Cerebellar nuclear complex (tissue), 1 donor: Measurements from ENCODE around the gene TMEM59L.

Experiments used
- DNase-seq, 2 experiments: peaks; one replicate each; lab custom pipeline; 2025; lab: John Stamatoyannopoulos, UW

TMEM59L gene

DNA sequence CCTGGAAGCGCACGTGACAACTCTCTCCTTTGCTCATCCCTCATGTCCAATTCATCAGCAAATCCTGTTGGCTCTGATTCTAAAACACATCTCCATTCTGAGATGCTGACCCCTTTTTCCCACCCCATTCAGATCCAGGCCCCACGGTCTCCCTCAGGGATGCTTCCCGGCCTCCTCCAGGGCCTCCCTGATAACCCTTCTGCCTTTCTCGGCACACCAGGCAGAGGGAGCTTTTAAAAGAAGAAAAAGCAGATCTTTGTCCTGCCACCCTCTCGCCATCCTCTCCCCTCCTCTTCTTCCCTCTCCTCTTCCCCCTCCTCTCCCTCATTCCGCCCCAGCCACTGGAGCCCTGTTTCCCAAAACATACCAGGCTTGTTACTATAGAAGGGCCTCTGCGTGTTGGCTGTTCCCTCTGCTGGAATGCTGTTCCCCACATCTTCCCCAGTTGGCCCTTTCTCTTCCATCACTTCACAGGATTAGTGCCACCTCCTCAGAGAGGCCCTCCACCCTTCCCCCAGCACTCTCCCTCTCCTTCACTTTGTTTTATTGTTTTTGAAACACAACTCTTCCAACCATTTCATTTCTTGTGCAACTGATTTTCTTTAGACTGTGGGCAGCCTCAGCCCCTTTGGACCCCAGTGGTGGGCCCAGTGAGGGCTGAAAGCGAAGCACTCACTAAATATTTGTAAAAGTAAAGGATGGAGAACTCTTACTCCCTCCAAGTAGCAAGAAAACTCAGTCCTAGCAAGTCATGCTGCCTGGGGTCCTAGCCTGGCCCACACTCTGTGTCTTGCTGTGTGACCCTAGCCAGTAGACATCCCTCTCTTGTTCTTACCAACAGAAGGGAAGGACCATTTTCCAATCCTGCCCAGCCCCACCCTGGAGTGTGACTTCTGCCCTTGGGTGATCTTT lies 3.6 kb upstream of the TMEM59L start:
- DNase-seq: no peak

- DNase-seq: no peak
Observed at GRCh38 chr19:18609717-18610051, 3.0 kb upstream of the TMEM59L start.

DNA sequence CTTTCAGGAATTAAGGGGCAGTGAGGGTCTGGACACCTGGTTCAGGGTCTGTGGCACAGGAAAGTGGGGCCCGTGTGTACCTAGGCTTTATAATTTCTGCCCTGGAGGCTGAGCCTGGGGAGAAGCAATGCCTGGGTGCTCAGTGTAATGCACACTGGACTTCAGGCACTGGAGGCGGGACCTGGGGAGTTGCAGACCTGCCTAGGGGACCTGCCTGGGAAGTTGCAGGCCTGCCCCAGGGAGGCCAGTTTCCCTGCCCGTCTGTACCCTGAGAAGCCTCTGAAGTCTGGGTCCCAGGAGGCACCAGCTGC lies 2.5 kb upstream of the TMEM59L start:
- DNase-seq: no peak

DNA sequence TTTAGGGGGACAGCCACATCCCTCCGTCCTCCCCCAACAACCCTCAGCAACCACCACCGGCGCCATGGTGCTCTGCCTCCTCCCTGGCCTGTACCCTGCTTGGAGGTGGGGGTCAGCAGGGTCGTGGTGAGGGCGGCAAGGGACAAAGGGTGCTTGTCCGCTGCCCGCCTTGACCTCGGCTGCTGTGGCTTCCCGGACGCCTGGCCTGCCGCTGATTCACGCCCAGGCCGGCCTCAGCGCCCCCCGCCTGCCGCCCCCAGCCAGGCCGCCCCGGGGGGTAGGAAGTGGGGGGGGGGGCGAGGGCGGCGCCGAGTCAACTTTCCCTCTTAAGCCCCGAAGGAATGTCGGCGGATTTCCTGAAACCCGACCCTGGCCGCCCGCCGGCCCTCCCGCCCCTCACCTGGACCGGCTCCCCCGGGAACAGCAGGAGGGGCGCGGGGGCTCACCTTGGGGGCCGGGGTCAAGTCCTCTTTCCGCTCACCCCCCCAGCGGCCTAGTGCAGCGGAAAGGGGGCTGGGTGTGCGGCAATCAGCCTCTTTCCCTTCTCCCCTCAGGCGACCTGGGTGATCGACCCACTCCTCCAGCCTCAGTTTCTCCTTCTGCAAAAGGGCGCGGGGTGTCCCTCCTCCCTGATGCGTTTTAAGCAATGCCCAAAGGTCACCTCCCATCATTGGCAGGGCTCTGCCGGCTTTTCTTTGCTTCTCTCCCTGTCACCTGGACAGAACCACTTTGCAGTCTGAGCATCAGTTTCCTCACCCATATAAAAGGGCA lies 1.9 kb upstream of the TMEM59L start:
- no peak for DNase-seq

DNA sequence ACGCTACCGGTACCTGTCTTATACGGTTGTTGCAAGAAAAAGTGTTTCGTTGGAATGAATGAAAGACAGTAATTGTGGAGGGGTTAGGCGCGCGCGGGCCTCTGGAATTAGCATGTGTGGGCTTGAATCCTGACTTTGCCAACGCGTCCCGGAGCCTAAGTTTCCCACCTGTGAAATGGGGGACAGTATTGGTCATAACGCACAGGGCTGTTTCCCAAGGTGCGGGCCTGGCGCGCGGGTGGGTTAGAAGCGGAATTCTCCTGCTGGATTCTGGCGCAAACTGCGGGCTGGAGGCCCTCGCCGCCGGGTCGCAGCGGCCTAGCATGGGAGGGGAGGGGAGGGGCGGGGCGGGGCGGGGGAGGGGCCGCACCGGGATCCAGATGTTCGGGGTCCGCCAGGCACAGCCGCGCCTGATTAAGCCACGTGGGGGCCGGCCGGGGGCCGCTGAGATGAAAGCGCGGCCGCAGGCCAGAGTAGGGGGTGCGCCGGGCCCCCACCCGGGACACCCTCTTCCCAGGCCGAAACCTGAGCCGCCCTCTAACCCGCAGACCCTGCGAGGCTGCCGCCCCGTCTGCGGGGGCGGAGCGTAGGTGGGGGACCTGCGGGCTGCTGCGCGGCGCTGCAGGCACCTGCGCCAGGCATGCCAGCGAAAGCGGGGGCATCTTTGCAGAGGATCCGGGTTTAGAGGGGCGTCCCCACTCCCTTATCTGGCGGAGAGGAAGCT lies 1.2 kb upstream of the TMEM59L start:
- DNase-seq: no peak

- DNase-seq: no peak
Observed at GRCh38 chr19:18612051-18612771, 459 bp upstream of the TMEM59L start.

DNA sequence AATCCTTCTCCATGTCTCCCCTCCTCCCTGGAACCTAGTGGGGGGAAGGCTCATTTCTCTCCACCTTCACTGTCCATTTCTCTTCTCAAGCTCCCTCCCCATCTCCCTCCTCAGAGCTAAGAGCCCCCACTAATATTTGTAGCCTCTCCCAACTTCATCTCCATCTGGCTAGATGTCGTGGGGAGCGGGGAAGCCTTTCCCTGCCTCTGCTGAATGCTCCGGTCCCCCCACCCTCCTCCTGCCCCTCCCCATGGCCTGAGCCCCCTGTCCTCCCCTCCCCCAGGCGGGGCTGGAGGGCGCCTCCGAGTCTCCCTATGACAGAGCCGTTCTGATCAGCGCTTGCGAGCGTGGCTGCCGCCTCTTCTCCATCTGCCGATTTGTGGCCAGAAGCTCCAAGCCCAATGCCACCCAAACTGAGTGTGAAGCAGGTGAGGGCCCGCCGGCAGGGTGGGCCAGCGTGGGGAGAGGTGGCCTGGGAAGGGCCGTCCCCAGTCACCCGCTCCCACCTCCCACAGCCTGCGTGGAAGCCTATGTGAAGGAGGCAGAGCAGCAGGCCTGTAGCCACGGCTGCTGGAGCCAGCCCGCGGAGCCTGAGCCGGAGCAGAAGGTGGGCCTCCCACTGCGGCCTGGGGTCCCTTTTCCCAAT lies 1.0 kb downstream of the TMEM59L start:
- no peak for DNase-seq

GRCh38 chr19:18616023-18616422 lies 3.4 kb downstream of the TMEM59L start:
- DNase-seq: no peak

GRCh38 chr19:18617562-18617961 lies 4.9 kb downstream of the TMEM59L start:
- no peak for DNase-seq

DNA sequence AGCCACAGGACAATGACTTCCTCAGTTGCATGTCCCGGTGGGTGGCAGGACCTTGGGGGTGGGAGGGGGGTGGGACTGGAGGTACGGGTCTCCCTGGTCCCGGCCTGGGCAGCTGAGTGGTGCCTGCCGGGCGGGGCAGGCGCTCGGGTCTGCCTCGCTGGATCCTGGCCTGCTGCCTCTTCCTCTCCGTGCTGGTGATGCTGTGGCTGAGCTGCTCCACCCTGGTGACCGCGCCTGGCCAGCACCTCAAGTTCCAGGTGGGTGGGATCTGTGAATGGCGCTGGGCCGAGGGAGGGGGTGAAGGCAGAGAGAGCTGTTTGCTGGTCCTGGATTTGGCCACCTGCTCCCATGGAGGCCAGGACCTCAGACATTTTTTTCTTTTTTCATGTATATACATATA lies 5.6 kb downstream of the TMEM59L start:
- no peak for DNase-seq

DNA sequence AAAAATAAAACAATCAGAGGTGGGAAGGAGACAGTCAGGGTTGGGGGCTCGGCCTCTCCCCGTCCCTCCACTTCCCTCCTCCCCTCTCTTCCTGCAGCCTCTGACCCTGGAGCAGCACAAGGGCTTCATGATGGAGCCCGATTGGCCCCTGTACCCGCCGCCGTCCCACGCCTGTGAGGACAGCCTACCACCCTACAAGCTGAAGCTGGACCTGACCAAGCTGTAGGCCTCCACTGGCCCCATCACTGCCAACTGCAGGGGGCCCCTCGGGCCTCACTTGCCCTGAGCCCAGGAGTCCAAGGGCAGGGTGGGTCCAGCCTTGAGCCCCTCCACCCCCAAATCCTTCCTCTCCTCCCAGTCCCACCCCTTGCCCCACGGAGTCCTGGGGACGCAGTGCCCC lies 7.6 kb downstream of the TMEM59L start:
- DNase-seq: no peak

DNA sequence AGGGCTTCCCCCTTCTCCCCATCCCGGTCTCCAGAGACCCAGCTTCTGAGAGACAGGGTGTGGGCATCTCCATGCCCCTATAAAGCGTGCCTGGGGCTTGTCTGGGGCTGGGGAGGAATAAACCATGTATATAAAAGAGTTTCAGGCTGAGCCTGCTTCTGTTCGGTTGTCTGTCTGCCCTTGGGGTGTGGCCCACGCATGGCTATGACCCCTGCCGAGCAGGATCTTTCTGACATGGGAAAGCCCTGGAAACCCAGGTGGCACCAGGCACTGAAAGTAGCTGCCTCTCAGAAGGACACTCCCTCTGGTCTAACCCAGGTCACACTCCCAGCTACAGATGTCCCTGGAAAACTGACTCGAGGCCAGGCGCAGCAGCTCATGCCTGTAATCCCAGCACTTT lies 8.2 kb downstream of the TMEM59L start:
- no peak for DNase-seq

GRCh38 chr19:18626906-18627305 lies 14.2 kb downstream of the TMEM59L start:
- no peak for DNase-seq

DNA sequence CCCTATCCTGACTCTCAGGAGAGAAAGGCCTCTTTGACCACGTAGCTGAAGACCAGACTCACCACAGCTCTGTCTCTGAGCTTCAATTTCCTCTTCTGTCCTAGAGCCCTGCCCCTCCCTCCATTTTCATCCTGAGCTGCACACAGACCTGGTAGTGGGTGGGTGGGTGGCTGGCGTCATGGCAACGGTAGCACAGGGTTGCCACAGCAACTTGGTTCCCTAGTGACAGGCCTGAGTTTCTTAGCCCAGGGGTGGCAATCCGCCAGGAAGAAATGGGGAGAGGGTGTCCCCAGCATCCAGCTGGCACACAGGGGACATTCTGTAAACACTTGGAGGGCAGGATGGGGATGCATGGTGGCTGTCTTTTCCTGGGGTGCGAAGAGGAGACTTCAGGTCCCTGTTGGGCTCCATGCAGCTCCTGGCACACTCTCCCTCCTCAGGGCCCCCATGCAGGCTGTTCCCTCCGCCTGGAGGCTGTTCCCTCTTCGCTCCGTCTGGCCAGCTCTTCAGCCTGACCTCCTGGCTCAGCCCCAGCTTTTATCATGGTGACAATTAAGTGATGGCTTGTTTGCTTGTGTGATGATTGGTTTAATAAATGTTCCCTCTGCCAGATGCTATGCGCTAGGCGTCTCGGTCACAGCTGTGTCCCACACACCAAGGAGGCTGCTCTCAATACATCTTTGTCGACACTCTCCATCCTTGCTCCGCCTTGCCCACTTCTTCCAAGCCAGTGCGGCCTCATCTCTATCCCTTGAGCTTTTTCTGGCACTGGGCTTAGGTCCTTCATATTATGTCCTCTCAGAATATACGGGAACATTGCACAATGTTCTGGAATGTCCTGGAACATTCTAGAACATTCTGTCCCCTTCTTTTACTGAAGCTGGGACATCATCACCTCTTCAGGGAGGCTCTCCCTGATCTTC lies 16.8 kb downstream of the TMEM59L start:
- DNase-seq: no peak

- DNase-seq: no peak
Observed at GRCh38 chr19:18633321-18633720, 20.7 kb downstream of the TMEM59L start.

GRCh38 chr19:18634612-18635297 lies 22.1 kb downstream of the TMEM59L start:
- no peak for DNase-seq

DNA sequence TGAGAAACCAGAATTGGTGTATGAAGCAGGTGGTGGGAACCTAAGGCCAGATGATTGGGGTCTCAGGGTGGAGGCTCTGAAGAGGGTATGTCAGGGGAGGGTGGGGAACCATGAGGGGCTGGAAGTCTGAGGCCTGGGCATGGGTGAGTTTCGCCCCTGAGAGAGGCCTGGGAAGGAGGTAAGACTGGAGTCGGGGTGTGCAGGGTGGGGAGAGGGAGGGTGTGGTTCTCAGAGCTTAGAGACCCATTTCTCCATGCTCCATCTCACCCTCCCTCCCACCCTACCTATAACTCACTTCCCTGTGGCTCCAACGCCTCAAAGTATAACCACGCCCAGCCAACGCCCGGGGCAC lies 23.1 kb downstream of the TMEM59L start:
- no peak for DNase-seq

GRCh38 chr19:18636183-18636968 lies 23.7 kb downstream of the TMEM59L start:
- peak; percentile 64 to 93 for DNase-seq

DNA sequence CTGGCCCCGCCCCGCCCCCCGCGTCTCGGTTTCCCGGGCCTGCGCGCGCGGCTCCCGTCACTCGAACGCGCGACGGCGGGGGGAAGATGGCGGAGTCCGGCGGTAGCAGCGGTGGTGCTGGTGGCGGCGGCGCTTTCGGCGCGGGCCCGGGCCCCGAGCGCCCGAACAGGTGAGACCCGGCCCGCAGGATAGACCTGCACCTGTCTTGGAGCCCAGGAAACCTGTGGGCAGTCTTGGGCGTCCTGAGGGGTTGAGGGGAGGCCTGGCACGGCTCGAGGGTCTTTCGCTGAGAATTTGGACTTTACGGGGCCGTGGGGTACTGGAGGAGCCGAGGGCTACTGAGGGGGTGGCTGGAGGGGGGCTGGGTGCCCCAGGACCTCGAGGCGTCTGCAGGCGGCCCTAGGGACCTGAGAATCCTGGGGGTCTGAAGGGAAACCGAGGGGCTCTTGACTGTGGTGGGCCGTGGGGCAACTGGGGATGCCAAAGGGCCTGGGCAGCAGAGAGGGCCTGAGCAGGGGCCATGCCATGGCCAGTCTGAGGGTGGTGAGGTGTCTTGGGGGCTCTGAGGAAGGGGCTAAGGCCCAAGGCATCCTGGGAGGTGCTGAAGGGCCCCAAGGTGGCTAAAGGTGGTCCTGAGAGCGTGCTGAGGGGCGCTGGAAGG lies 24.4 kb downstream of the TMEM59L start, which contains the start of gene KLHL26:
Gene KLHL26, plus strand, starts transcription at position 60 of the 661 bp plus-strand sequence. Its CDS starts 27 bp downstream, at position 87.
- DNase-seq: no peak
